ENCODE results near the gene EXOC4.

Gene EXOC4

GRCh38 chr7:133529861-133530260 lies 277.0 kb downstream of the EXOC4 start:
- TF ChIP-seq CTCF (conservative IDR thresholded peaks at IDR 0.05): no peak
- H3K27ac ChIP-seq: no peak overlapping the region

DNA sequence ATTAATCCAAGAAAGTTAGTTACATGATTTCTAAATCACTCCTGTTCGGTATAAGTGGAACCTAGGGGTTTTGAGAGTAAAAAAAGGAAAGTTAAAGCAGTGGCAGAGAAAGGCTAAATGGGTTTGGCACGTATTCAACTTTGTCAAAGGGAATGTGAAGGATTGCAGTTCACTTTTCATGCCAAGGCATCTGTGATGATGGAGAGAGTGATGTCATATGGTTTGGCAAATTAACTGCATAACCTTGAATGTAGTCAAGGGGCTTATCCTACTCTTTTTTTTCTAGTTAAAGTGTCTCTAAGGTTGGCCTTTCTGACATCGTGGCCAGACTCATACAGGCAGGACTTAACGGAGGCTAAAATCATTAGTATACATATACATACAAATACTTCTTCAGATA lies 277.8 kb downstream of the EXOC4 start:
- TF ChIP-seq CTCF (conservative IDR thresholded peaks at IDR 0.05): no peak
- no peak overlapping the region for H3K27ac ChIP-seq

GRCh38 chr7:133534816-133535215 lies 281.9 kb downstream of the EXOC4 start:
- TF ChIP-seq CTCF (conservative IDR thresholded peaks at IDR 0.05): no peak
- no peak overlapping the region for H3K27ac ChIP-seq

- no peak overlapping the region for H3K27ac ChIP-seq
- no peak for TF ChIP-seq CTCF (conservative IDR thresholded peaks at IDR 0.05)
Measured at GRCh38 chr7:133535308-133535707, 282.4 kb downstream of the EXOC4 start.

GRCh38 chr7:133536450-133536849 lies 283.6 kb downstream of the EXOC4 start:
- H3K27ac ChIP-seq: no peak overlapping the region

DNA sequence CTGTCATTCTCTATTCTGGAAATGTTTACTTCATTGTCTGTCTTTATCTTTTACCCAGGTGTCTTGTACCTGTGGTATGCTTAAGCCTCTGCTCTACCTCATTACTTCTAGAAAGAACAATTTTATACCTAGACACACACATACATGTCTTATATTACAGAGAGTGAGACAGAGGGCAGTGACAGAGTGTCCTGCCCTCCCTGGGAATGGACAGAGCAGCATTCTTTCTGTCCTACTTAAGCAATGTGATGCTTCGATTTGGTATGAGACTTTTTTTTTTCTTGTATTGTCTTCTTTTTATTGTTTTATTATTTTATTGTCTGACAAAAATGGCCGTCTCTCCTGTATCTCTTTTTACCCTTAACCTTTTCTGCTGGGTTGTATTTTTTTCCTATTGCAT lies 286.1 kb downstream of the EXOC4 start:
- H3K27ac ChIP-seq: no peak overlapping the region
- no peak for TF ChIP-seq CTCF (conservative IDR thresholded peaks at IDR 0.05)

More at GRCh38 chr7:133536450-133536849, 283.6 kb downstream of the EXOC4 start:
- TF ChIP-seq CTCF (conservative IDR thresholded peaks at IDR 0.05): no peak

DNA sequence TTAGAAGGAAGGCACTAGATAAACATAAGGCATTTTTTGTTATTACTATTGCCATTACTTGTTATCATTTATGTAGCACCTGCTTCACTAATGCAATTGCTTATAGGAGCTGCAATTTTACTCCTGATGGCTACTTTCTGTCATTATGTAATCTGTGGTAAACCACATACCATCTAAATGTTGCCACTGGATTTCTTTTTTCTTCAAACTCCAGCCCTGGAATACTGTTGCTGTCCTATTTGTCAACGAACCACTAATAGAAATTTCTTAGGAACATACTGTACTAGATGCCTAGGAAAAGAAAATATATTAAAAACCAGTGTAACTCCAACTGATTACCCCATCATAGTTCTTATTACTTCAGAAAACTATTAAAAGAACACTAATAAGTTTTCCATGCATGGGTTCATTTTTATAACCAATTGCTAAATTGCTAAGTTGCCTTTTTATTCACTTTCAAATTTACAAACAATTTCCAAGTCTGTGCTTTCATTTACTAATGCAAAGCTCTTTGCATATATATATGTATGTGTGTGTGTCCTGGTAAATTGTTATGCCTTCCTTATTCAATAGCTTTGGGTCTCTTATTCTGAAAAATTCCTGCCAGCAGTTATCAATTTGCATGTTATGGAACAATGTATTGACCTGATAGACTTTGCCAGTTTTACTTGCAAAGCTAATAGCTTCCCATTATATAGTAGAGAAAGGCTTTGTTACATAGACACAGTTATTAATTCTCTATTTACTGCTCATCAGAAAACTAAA lies 287.4 kb downstream of the EXOC4 start:
- TF ChIP-seq CTCF (conservative IDR thresholded peaks at IDR 0.05): no peak
- H3K27ac ChIP-seq: no peak overlapping the region

Data from VCaP (cell line).